ENCODE data around the gene KCNH3.

DNA sequence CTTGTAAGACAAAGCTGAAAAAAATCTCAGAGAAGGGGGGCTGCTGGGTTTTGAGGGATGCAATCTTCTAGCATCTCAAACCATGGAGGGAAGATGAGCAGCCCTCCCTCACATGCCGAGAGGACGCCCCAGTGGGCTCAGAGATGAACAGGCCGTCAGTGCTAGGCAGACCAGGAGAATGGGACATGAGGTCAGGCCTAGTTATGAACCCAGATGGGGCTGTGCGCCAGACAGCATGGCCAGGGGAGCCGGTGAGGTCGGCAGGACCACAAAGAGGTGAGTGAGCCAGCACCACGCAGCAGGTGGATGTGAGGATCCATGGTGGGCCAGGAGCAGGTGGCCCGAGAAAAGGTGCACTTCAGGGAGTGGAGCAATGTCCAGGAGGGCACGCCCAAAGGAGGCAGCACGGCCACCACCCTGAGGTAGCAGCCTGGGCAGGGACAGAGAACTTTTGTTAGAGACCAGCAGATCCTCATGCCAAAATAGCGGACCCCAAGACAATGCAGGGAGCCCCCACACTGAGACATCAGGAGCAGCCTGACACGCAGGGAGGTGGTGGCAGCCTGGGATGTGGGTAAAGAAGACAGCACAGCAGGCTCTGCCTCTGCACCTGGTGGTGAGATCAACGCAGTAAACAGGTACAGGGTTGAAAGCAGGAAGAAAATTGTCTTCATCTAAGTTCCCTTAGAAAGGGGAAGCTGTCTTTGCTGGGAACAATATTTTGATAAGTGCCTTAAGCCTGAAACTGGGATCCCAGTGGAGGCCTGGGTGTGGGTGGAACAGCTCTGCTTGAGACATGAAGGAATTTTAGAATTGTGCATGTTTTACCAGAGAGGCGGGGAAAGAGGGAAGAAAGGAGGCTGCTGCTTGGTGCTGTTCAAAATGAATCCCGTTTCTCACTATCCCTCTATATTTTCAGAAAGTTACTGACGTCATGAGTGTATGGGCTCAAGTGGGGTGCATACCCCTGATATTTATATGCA, 46.9 kb downstream of the KCNH3 start:
- TF ChIP-seq, protein P1, sequence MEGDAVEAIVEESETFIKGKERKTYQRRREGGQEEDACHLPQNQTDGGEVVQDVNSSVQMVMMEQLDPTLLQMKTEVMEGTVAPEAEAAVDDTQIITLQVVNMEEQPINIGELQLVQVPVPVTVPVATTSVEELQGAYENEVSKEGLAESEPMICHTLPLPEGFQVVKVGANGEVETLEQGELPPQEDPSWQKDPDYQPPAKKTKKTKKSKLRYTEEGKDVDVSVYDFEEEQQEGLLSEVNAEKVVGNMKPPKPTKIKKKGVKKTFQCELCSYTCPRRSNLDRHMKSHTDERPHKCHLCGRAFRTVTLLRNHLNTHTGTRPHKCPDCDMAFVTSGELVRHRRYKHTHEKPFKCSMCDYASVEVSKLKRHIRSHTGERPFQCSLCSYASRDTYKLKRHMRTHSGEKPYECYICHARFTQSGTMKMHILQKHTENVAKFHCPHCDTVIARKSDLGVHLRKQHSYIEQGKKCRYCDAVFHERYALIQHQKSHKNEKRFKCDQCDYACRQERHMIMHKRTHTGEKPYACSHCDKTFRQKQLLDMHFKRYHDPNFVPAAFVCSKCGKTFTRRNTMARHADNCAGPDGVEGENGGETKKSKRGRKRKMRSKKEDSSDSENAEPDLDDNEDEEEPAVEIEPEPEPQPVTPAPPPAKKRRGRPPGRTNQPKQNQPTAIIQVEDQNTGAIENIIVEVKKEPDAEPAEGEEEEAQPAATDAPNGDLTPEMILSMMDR (conservative IDR thresholded peaks at IDR 0.05; ENCODE audit: low read length): no peak
- TF ChIP-seq EZH2phosphoT487 (IDR thresholded peaks at IDR 0.05; ENCODE audit: borderline replicate concordance): no peak
